HEK293T (cell line): ENCODE measurements around the gene DMKN.

Experiments
- ARNT ChIP-seq: fragments of 450-650 bp; IDR thresholded peaks from 2 replicates; pipeline ENCODE4 v1.6.1; 2017; ENCODE audit warnings: mild to moderate bottlenecking
- BHLHE40 ChIP-seq: fragments of 450-650 bp; IDR thresholded peaks from 2 replicates; pipeline ENCODE4 v1.6.1; 2016; ENCODE audit warnings: mild to moderate bottlenecking, moderate library complexity, borderline replicate concordance
- FOXA1 ChIP-seq: fragments of 450-650 bp; IDR thresholded peaks from 2 replicates; pipeline ENCODE4 v1.6.1; 2016; ENCODE audit warnings: mild to moderate bottlenecking
- FOXK2 ChIP-seq: fragments of 450-650 bp; IDR thresholded peaks from 2 replicates; pipeline ENCODE4 v1.6.1; 2016; ENCODE audit warnings: mild to moderate bottlenecking
- FOXM1 ChIP-seq: fragments of 450-650 bp; IDR thresholded peaks from 2 replicates; pipeline ENCODE4 v1.6.1; 2017; ENCODE audit warnings: mild to moderate bottlenecking, borderline replicate concordance
- HDGF ChIP-seq: fragments of 450-650 bp; IDR thresholded peaks from 2 replicates; pipeline ENCODE4 v1.6.1; 2017; ENCODE audit warnings: antibody characterized with exemption, borderline replicate concordance
- L3MBTL2 ChIP-seq: fragments of 450-650 bp; conservative IDR thresholded peaks from 2 replicates; pipeline ENCODE4 v1.6.1; 2016; ENCODE audit warnings: mild to moderate bottlenecking
- NFRKB ChIP-seq: fragments of 450-650 bp; IDR thresholded peaks from 2 replicates; pipeline ENCODE4 v1.6.1; 2016; ENCODE audit warnings: mild to moderate bottlenecking, moderate library complexity
- SP1 ChIP-seq: fragments of 450-650 bp; IDR thresholded peaks from 2 replicates; pipeline ENCODE4 v1.6.1; 2017
- SUZ12 ChIP-seq: fragments of 450-650 bp; IDR thresholded peaks from 2 replicates; pipeline ENCODE4 v1.6.1; 2016; ENCODE audit warnings: mild to moderate bottlenecking
- TARDBP ChIP-seq: fragments of 450-650 bp; IDR thresholded peaks from 2 replicates; pipeline ENCODE4 v1.6.1; 2016
- TF ChIP-seq, protein P1 (sequence below): fragments of 450-650 bp; IDR thresholded peaks from 2 replicates; pipeline ENCODE4 v1.6.1; 2016

DNA sequence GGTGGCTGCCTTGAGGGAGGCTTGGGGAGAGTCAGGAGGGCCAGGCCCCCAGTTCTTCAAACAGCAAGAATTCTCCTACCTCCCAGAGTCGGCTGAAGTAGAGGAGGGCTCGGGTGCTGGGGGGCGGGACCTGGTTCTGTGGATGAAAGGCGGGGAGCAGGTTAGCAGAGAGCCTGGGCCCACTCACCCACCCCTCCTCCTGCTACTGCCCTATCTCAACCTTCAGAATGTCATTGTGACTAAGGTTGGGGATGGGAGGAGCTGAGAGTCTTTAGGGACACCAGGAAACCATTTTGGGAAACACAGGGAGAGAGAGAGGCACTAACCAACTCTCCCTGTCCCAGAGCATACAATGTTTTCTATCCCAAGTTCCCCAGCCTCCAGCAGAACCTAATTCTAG, 10.7 kb downstream of the DMKN start:
- TF ChIP-seq BHLHE40: no peak
- TF ChIP-seq SP1: no peak
- TF ChIP-seq, protein P1, sequence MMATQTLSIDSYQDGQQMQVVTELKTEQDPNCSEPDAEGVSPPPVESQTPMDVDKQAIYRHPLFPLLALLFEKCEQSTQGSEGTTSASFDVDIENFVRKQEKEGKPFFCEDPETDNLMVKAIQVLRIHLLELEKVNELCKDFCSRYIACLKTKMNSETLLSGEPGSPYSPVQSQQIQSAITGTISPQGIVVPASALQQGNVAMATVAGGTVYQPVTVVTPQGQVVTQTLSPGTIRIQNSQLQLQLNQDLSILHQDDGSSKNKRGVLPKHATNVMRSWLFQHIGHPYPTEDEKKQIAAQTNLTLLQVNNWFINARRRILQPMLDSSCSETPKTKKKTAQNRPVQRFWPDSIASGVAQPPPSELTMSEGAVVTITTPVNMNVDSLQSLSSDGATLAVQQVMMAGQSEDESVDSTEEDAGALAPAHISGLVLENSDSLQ: no peak
- TF ChIP-seq FOXM1: no peak
- TF ChIP-seq FOXA1: no peak
- TF ChIP-seq L3MBTL2: no peak
- TF ChIP-seq NFRKB: no peak
- TF ChIP-seq SUZ12: no peak
- no peak for TF ChIP-seq ARNT
- TF ChIP-seq HDGF: no peak
- no peak for TF ChIP-seq FOXK2
- no peak for TF ChIP-seq TARDBP
